GM23248 (cell line): ENCODE results near the gene COL6A1.

Source experiments
- EZH2 ChIP-seq: fragments of 200-600 bp; sonication (generic); IDR thresholded peaks from 2 replicates; pipeline ENCODE4 v1.6.1; 2018; ENCODE audit warnings: antibody characterized with exemption, mild to moderate bottlenecking; ENCODE audit not compliant: insufficient read depth, poor library complexity, severe bottlenecking
- EZH2phosphoT487 ChIP-seq: fragments of 200-600 bp; sonication (generic); IDR thresholded peaks from 2 replicates; pipeline ENCODE4 v1.6.1; 2018; ENCODE audit warnings: antibody characterized with exemption, moderate library complexity, mild to moderate bottlenecking, low read depth; ENCODE audit not compliant: insufficient read depth

- TF ChIP-seq EZH2 (no peak), EZH2phosphoT487 (no peak)
These were observed 42.0 kb upstream of the COL6A1 start for GRCh38 chr21:45939521-45940045.
